HG03571 (cell line): Measurements from ENCODE around the gene BPIFB3.
"Not testable (repeated sequence)": the region's sequence is repeated elsewhere in the genome, so short reads cannot be mapped to it uniquely, and the experiment has no call there.

Experiments
- ATAC-seq: cut with Tn5 transposase; IDR thresholded peaks from one replicate; pipeline ENCODE4 v1.9.1; 2021; ENCODE audit not compliant: unreplicated experiment

BPIFB3 gene

DNA sequence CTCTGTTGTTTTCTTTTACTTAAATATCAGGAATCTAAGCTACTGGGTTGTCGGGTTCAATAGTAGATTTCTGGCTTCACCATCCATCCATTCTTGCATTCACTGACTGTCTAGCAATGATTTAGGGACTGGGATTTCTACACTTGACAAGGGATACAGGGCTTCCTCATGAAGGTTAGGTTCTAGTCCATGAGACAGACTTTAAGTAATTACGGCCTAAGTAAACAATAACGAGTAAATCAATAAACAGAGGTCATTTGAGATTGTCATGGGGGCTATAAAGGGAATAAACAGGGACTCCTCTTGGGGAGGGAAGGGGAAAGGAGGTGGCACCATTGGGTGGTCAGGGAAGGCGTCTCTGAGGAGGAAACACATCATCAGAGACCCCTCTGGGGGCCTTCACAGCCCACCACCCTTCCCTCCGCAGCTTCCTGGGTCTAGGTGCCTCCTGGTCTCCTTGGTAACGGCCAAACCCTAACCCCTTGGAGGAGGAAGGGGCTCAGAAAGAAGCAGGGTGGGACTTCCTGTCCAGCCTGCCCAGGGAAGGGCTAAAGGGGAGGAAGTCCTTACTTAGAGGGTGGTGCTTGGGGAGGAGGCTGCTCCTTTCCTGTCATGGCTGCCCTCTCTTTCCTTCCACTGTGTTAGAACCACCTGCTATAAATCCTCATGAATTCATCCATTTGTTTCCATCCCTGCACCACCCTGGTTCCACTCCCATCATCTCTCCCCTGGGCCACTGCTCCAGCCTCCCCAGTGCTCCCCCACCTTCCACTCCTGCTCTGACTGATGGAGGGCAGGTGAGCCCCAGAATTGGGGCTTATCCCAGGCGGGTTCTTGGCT lies 59.1 kb downstream of the BPIFB3 start:
- ATAC-seq, result no peak

DNA sequence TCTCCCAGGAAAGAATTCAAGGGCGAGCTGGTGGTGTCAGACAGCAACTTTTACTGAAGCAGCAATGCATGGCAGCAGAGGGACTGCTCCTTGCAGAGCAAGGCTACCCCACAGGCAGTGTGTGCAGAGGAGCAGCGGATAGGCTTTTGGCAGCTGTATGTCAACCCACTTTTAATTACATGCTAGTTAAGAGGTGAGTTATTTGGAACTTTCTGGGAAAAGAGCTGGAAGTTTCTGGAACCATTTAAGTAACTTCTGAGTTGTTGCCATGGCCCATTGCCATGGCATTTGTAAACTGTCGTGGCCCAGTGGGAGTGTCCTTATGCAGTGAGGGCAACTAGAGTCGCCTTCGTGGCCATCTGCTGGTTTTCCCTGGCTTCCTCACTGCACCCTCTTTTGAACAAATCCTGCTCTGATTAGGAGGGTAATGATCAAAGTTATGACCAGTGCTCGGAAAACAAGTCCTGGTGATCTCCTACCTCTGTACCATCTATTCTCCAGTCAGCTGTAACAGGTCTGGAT lies 59.7 kb downstream of the BPIFB3 start:
- no peak for ATAC-seq

DNA sequence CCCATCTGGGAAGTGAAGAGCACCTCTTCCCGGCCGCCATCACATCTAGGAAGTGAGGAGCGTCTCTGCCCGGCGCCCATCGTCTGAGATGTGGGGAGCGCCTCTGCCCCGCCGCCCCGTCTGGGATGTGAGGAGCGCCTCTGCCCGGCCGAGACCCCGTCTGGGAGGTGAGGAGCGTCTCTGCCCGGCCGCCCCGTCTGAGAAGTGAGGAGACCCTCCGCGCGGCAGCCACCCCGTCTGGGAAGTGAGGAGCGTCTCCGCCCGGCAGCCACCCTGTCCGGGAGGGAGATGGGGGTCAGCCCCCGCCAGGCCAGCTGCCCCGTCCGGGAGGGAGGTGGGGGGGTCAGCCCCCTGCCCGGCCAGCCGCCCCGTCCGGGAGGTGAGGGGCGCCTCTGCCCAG lies 61.8 kb downstream of the BPIFB3 start:
- not testable (repeated sequence) for ATAC-seq

DNA sequence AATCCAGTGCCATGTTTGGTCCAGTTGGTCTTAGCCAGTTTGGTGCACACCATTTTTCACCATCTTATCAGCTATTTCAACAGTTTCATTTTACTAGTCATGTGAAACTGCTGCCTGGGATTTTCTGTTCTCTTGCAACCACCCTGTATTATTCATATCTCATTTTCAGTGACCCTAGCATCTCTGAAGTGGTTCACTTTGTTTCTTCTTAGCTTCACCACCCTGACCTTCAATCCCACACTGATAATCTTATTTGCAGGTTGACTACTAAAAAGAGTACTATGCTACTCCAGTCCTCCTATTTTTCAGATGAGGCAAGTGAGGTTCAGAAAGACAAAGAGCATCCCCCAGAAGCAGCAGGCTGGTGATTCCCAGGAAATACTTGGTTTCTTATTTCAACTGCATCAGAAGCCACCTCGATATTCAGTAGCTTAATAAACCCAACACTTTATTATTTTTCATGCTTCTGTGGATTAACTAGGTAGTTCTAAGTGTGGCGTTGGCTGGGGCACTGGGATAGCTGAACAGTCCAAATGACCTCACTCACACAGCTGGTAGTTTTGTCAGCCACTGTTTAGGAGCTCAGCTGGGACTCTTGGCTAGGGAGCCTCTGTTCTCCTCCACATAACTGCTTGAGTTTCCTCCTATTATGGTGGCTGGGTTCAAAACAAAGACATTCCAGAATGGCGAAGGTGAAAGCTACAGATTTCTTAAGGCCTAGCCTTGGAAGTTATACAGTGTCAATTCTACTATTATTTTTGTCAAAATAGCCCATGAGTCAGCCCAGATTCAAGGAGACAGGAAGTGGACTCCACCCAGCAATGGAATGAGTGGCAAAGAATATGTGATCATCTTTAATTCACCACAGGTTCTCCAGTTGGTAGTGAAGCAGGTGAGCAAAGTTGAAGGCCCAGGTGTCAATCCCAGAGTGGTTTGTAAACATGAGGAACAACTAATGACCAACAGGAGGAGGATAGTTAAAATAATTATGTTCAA lies 66.3 kb downstream of the BPIFB3 start:
- no peak for ATAC-seq

DNA sequence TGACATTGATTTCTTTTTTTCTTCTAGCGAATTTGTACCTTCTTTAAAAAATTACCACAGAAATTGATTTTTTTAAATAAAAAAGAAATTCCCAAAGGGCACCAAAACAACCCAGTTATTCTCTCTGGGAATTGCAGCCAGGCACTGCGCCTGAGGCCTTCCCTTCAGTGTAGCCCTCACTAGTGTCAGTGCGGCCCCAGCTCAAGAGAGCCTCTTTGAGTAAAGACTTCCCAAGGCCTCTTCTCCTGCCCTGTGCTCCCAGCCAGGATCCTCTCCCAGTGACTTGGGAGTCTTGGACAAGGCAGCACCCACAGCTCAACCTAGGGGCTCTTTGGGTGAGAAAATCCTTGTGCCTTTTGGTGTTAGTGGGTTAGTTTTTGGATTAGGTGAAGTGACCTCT lies 67.2 kb downstream of the BPIFB3 start:
- ATAC-seq, result no peak

DNA sequence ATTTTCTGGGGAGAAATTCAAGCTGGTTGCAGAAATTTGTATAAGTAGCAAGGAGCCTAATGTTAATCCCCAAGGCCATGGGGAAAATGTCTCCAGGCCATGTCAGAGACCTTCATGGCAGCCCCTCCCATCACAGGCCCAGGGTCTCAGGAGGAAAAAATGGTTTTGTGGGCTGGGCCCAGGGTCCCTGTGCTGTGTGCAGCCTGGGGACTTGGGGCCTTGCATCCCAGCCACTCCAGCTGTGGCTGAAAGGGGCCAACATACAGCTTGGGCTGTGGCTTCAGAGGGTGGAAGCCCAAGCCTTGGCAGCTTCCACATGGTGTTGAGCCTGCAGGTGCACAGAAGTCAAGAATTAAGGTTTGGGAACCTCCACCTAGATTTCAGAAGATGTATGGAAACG lies 68.6 kb downstream of the BPIFB3 start:
- not testable (repeated sequence) for ATAC-seq
